Measurements from ENCODE around the gene STK24.

GRCh38 chr13:98563071-98563470 lies 13.8 kb downstream of the STK24 start:
- no peak for TF ChIP-seq POLR2AphosphoS5 (IDR thresholded peaks at IDR 0.05; ENCODE audit: low read length)
- TF ChIP-seq NR2C2 (IDR thresholded peaks at IDR 0.05; ENCODE audit: borderline replicate concordance, control insufficient read depth, insufficient read length, low read depth), result no peak
- TF ChIP-seq BCL11A (IDR thresholded peaks at IDR 0.05; ENCODE audit: low read depth, low read length), result no peak
- TF ChIP-seq POLR2A (IDR thresholded peaks at IDR 0.05; ENCODE audit: low read depth, low read length), result no peak
- TF ChIP-seq MLLT1 (IDR thresholded peaks at IDR 0.05), result no peak
- no peak for TF ChIP-seq ZNF687 (IDR thresholded peaks at IDR 0.05)
- no peak for TF ChIP-seq CTCF (IDR thresholded peaks at IDR 0.05 in 2 of 3, conservative IDR thresholded peaks at IDR 0.05 in 1 of 3; ENCODE audit: control insufficient read depth in 2 of 3, extremely low read depth in 1 of 3, insufficient read depth in 1 of 3, low read depth in 3 of 3, low read length in 3 of 3)
